Smooth muscle cell (in vitro differentiated cells): Measurements from ENCODE around the gene WDR64. TPM values are rescaled to one million over a fixed set of nuclear protein-coding genes. Genes with fewer than 3 reads are reported as not detected.

Source experiments
- DNase-seq: peaks from one replicate; lab custom pipeline; 2025; ENCODE audit not compliant: unreplicated experiment; lab: John Stamatoyannopoulos, UW
- H2AFZ ChIP-seq: fragments of 200-600 bp; sonication (generic); 2 replicates; pipeline ENCODE4 v1.6.0; 2016; ENCODE audit warnings: antibody characterized with exemption, low read depth, mild to moderate bottlenecking
- H3F3A ChIP-seq: fragments of 200-600 bp; sonication (generic); 2 replicates; pipeline ENCODE4 v1.6.0; 2017; ENCODE audit warnings: antibody characterized with exemption, low read depth
- H3K27ac ChIP-seq: fragments of 200-600 bp; sonication (generic); 2 replicates; pipeline ENCODE4 v1.5.1; 2016; ENCODE audit warnings: low read depth, mild to moderate bottlenecking
- H3K27me3 ChIP-seq: fragments of 200-600 bp; sonication (generic); 2 replicates; pipeline ENCODE4 v1.6.1; 2016; ENCODE audit warnings: low read depth, mild to moderate bottlenecking
- H3K36me3 ChIP-seq: fragments of 200-600 bp; sonication (generic); 2 replicates; pipeline ENCODE4 v1.5.1; 2016; ENCODE audit warnings: low read depth
- H3K4me1 ChIP-seq: fragments of 200-600 bp; sonication (generic); 2 replicates; pipeline ENCODE4 v1.5.1; 2016; ENCODE audit warnings: low read depth
- H3K4me2 ChIP-seq: fragments of 200-600 bp; sonication (generic); 2 replicates; pipeline ENCODE4 v1.6.0; 2016; ENCODE audit warnings: mild to moderate bottlenecking
- H3K4me3 ChIP-seq: fragments of 200-600 bp; sonication (generic); 2 replicates; pipeline ENCODE4 v1.5.1; 2016; ENCODE audit warnings: mild to moderate bottlenecking
- H3K79me2 ChIP-seq: fragments of 200-600 bp; sonication (generic); 2 replicates; pipeline ENCODE4 v1.6.0; 2016; ENCODE audit warnings: low read depth, mild to moderate bottlenecking
- H3K9ac ChIP-seq: fragments of 200-600 bp; sonication (generic); 2 replicates; pipeline ENCODE4 v1.6.0; 2016; ENCODE audit warnings: low read depth
- H3K9me3 ChIP-seq: fragments of 200-600 bp; sonication (generic); replicated peaks from 2 replicates; pipeline ENCODE4 v1.5.1; 2016; ENCODE audit warnings: low read depth
- H4K20me1 ChIP-seq: fragments of 200-600 bp; sonication (generic); 2 replicates; pipeline ENCODE4 v1.6.0; 2016; ENCODE audit warnings: low read depth
- WGBS: methylation state at CpG from one replicate; pipeline ENCODE4 v1.1.7; 2016; ENCODE audit warnings: low lambda C conversion rate; 5-methylcytosine and 5-hydroxymethylcytosine counted together
- polyA plus RNA-seq: library from polyadenylated mRNA; unstranded; fragments of >200 nt; fragmentation: Nextera tagmentation; extraction: Ambion mirVana; gene quantifications from 2 replicates; pipeline ENCODE4 v1.2.1, GENCODE V29; 2016
- total RNA-seq: library from RNA; depleted of rRNA; stranded (reverse); fragments of >200 nt; gene quantifications from 2 replicates; pipeline ENCODE4 v1.2.3, GENCODE V29; 2014
- TF ChIP-seq, protein P1 (sequence below): fragments of 200-600 bp; sonication (generic); IDR thresholded peaks from 2 replicates; pipeline ENCODE4 v1.5.1; 2017; ENCODE audit warnings: borderline replicate concordance, mild to moderate bottlenecking, antibody characterized with exemption; ENCODE audit not compliant: insufficient read depth, poor library complexity, severe bottlenecking

WDR64 gene
- total and polyA plus RNA-seq, 2 experiments from 2014 or later: not detected

DNA sequence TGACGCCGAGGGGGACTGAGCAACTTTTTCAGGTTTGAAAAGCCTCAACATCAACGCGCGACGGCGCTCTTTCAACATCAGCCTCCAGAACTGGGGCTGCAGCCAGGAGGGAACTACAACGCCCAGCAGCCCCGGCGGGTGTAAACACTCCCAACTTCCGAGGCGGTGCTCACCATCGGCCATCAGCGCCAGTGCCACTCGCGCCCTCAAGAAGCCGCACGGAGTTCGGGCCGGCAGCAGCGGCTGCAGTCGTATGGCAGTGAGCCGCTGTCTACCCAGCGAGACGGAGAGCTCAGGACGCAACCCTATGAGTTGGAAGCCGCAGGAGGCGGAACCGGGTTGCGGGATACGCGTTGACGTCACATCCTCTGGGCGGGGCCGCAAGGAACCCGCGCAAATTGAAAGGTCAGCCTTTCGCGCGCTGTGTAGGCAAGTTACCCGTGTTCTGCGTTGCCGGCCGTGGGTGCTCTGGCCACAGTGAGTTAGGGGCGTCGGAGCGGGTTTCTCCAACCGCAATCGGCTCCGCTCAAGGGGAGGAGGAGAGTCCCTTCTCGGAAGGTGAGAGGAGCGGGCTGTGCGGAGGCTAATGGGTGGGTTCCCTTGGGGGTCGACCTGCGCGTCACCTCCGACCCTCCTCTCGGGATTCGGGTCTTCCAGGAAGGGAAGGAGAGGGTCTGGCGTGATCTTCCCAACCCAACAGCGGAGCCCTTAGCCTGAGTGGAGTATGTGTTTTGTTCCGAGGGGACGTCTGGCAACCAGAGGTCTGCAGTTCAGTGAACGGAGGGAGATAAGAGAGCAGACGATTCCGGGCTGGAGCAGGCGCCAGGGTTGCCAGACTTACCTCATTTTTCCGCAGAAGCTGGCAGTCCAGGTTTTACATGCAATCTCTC lies 196.0 kb downstream of the WDR64 start, which contains the start of gene EXO1:
Gene EXO1 (plus strand): TSS at position 409 of the 890 bp plus-strand sequence. CDS start 2,222 bp downstream, outside the sequence.
- Histone ChIP-seq H3K4me1 (peaks cover 8% of the 10 kb centered on the region), H3K9me3 (no peaks in the 10 kb centered on the region), H3K27ac (peak within 1 kb of the TSS; percentile 90), H4K20me1 (no peaks in the 10 kb centered on the region), H3K4me3 (peak within 1 kb of the TSS; percentile 83), H3K36me3 (no peaks in the 10 kb centered on the region), H3F3A (no peaks in the 10 kb centered on the region), H3K27me3 (no peaks in the 10 kb centered on the region), H3K9ac (peak within 1 kb of the TSS; percentile 78), H2AFZ (peak within 1 kb of the TSS; percentile 99), H3K4me2 (peak within 1 kb of the TSS; percentile 87), H3K79me2 (no peaks in the 10 kb centered on the region)
- 1% methylated on average over 68 of the region's 68 CpGs for WGBS
- peak; percentile 86 for DNase-seq
- TF ChIP-seq, protein P1, sequence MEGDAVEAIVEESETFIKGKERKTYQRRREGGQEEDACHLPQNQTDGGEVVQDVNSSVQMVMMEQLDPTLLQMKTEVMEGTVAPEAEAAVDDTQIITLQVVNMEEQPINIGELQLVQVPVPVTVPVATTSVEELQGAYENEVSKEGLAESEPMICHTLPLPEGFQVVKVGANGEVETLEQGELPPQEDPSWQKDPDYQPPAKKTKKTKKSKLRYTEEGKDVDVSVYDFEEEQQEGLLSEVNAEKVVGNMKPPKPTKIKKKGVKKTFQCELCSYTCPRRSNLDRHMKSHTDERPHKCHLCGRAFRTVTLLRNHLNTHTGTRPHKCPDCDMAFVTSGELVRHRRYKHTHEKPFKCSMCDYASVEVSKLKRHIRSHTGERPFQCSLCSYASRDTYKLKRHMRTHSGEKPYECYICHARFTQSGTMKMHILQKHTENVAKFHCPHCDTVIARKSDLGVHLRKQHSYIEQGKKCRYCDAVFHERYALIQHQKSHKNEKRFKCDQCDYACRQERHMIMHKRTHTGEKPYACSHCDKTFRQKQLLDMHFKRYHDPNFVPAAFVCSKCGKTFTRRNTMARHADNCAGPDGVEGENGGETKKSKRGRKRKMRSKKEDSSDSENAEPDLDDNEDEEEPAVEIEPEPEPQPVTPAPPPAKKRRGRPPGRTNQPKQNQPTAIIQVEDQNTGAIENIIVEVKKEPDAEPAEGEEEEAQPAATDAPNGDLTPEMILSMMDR: peak; percentile 16

DNA sequence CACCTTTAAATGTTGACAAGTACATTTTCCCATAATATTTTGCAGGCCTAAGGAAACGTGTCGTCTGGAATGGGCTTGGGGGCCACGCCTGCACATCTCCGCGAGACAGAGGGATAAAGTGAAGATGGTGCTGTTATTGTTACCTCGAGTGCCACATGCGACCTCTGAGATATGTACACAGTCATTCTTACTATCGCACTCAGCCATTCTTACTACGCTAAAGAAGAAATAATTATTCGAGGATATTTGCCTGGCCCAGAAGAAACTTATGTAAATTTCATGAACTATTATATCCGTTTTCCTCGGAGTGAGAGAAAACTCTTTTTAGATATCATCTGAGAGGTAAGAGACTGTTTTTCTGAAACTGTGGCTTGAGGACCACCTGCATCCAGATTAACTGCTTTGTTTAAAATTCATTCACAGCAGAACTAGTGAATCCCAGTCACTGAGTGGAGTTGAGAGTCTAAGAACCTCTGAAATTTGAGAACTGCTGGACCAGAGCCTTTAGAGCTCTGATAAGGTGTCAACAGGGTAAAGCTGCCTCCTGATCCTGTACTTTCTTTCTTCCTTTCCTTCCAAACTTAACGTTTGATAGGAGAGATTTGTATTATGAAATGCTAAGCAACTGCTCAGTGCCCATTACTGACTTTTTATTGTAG lies 196.7 kb downstream of the WDR64 start:
- Histone ChIP-seq H3K36me3 (no peaks in the 10 kb centered on the region), H3K9ac (peak overlapping the region; percentile 78), H3K27me3 (no peaks in the 10 kb centered on the region), H3K27ac (no peak overlapping the region), H3K79me2 (no peaks in the 10 kb centered on the region), H2AFZ (peak overlapping the region; percentile 99), H3F3A (no peaks in the 10 kb centered on the region), H4K20me1 (no peaks in the 10 kb centered on the region), H3K4me1 (peaks cover 8% of the 10 kb centered on the region), H3K9me3 (no peaks in the 10 kb centered on the region), H3K4me2 (peak overlapping the region; percentile 87), H3K4me3 (peak overlapping the region; percentile 83)
- DNase-seq: no peak
- TF ChIP-seq, protein P1: no peak
- 7% methylated on average over 13 of the region's 13 CpGs for WGBS

DNA sequence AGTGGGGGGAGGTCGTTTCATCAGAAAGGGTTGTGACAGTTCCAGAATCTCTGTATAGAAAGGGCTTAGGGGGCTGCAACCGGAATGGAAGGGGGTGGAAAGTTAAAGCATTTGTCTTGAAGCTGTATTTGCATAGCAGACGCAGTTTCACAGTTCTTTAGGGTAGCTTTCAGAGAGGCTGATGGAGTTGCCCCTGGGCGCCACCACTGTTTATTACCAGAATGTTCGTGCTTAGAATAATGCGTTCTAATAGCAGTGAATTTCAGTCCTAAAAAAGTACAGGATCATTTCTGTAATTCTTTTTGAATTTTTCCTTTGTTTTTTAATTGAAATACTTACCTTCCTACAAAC lies 197.2 kb downstream of the WDR64 start:
- DNase-seq: no peak
- Histone ChIP-seq H3K4me3 (peak overlapping the region; percentile 83), H3K27me3 (no peaks in the 10 kb centered on the region), H3K4me2 (peak overlapping the region; percentile 87), H3K9me3 (no peaks in the 10 kb centered on the region), H3K79me2 (no peaks in the 10 kb centered on the region), H3K4me1 (peaks cover 8% of the 10 kb centered on the region), H3F3A (no peaks in the 10 kb centered on the region), H4K20me1 (no peaks in the 10 kb centered on the region), H3K36me3 (no peaks in the 10 kb centered on the region), H3K9ac (no peak overlapping the region), H2AFZ (no peak overlapping the region), H3K27ac (no peak overlapping the region)
- 36% methylated on average over 6 of the region's 6 CpGs for WGBS
- TF ChIP-seq, protein P1: no peak

Other genes starting within 250 kb of the WDR64 start
- gene FH, start 132.5 kb upstream of the WDR64 start, total RNA-seq: 53.1 and 75.6 TPM in 2 replicates
- gene FH, start 132.5 kb upstream of the WDR64 start, polyA plus RNA-seq: 46.5 and 57.7 TPM in 2 replicates
- 0.09 TPM in 1 of 2 replicates, not detected in the other for gene KMO, start 119.9 kb upstream of the WDR64 start, total RNA-seq
- gene KMO, start 119.9 kb upstream of the WDR64 start, polyA plus RNA-seq: 0.09 TPM in 2 replicates
- 11.3 and 11.5 TPM in 2 replicates for gene CHML, start 11.9 kb upstream of the WDR64 start, total RNA-seq
- 2.3 and 3.9 TPM in 2 replicates for gene CHML, start 11.9 kb upstream of the WDR64 start, polyA plus RNA-seq
- 28.6 and 33.0 TPM in 2 replicates for gene OPN3, start 11.9 kb upstream of the WDR64 start, total RNA-seq
- 24.8 and 29.9 TPM in 2 replicates for gene OPN3, start 11.9 kb upstream of the WDR64 start, polyA plus RNA-seq
- 10.5 and 11.0 TPM in 2 replicates for gene EXO1, start 195.9 kb downstream of the WDR64 start, total RNA-seq
- 3.8 and 7.5 TPM in 2 replicates for gene EXO1, start 195.9 kb downstream of the WDR64 start, polyA plus RNA-seq